HG03457 (cell line): ENCODE measurements around the gene TMC6.

Experiments used
- ATAC-seq: cut with Tn5 transposase; IDR thresholded peaks from one replicate; pipeline ENCODE4 v1.9.1; 2021; ENCODE audit warnings: moderate number of reproducible peaks; ENCODE audit not compliant: unreplicated experiment

TMC6 gene

GRCh38 chr17:78111016-78111726 is 17.4 kb downstream of the TMC6 start:
- no peak for ATAC-seq

DNA sequence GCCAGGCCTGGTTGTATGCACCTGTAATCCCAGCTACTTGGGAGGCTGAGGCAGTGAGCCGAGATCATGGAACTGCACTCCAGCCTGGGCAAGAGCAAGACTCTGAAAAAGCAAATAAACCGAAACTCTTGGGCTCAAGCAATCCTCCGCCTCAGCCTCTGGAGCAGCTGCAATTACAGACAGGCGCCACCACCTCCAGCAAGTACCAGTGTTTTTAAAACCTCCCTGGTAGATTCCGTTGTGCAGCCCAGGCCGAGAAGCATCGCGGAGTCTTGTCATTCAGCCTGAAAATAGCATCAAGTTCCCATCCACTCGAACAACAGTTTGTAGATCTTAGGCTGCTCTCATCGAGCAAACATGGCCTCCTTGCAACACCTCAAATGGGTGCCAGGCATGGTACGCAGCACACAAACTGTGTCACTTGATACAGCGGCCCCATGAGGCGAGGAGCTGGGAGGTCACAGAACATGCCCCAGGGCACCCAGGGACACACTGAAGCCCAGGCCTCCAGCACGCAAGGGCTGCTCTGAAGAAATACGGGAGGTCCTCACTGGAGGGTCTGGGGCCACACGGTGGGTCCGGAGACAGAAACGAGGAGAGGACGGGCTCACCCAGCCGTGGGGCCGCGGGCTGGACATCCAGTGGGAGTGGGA is 18.1 kb downstream of the TMC6 start:
- no peak for ATAC-seq

GRCh38 chr17:78109489-78109761 is 19.1 kb downstream of the TMC6 start:
- ATAC-seq: no peak

DNA sequence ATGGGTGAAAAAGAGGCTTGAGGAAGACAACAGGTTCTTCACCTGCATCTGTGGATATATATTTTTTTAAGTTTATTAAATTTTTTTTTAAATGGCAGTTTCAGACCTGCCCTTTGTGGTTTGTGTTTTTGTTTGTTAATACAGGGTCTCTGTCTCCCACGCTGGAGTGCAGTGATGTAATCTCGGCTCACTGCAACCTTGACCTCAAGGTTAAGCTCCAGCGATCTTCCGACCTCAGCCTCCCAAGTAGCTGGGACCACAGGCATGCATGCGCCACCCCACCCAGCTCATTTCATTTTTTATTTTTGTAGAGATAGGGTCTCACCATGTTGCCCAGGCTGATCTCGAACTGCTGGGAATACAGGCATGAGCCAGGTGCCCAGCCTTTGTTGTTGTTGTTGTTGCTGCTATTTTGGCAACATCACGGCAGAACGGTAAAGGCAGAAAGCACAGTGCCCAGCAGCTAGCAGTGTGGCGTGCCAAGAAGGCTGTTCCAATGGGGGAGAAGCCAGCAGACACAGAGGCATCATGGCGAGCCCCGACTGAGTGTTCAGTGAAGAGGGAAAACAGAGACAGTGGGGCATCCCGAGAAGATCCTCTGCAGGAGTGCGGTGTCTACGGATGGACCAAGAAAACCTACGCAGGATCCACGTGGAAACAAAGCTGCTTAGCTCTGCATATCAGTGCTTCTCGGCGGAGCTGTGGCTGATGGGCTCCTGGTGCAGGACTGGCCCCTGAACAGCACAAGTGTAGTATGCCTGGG is 19.6 kb downstream of the TMC6 start:
- no peak for ATAC-seq

- ATAC-seq: no peak
Observed at GRCh38 chr17:78107976-78108725, 20.4 kb downstream of the TMC6 start.

GRCh38 chr17:78107457-78107856 is 21.1 kb downstream of the TMC6 start:
- no peak for ATAC-seq

DNA sequence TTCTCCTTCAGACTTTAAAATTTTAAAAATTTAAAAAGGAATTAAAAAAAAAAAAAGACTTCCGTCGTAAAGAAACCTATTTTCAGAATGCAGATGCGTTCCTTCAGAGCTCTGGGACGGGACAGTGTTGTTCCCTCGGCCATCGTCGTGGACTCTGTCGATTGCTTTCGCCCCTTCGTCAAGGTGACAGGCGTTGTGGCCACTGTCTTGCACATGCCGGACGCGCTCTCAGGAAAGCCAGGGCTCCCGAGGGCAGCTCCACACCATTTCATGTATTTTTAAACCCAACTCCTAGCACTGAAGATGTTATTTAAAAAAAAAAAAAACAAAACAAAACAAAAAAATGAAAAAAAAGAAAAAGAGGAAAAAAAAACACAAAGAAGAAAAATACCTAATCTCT is 22.3 kb downstream of the TMC6 start:
- ATAC-seq: no peak

DNA sequence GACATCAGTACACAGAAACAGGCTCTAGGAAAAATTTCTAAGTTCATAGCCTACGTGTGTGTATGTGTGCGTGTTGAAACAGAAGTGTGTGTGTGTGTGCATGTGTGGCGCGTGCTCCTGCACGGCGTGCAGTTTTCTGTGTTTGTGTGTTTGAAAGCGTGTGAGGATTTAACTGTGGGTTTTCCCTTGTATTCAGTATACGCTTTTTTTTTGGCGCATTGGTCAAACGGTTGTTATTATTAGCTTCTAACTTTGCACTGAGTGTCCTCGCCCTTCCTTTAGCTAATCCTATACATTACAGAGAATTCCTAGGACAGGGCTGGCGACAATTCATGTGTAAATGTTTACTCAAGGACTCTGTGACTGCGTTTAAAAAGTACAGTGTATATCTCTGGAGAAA is 23.0 kb downstream of the TMC6 start:
- ATAC-seq: no peak

GRCh38 chr17:78105101-78105500 is 23.5 kb downstream of the TMC6 start:
- ATAC-seq: no peak

DNA sequence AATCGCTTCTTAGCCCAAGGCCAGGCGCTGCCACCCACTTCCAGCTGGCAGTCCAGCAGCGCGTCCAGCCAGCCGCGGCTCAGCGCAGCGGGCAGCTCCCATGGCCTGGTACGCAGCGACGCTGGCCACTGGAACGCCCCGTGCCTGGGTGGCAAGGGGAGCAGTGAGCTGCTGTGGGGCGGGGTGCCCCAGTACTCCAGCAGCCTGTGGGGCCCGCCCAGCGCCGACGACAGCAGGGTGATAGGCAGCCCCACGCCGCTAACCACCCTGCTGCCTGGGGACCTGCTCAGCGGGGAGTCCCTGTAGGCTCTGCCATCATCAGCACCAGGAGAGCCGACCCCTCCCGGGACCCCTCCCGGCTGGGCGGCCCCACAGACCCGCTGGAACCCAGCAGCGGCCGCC is 24.0 kb downstream of the TMC6 start:
- no peak for ATAC-seq

DNA sequence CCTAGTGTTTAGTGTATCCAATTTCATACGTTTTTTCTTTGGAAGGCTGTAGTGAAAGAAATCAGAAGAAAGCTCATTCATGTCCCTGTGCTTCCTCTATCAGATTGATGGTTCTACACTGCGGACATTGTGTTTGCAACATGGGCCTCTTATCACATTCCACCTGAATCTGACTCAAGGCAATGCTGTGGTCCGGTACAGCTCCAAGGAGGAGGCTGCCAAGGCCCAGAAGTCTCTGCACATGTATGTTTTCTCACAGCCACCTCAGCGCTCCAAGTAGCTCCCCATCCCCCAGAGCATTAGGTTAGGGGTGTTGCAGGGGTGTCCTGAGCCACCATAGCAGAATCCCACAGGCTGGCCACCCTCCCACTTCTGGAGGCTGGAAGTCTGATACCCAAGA is 25.2 kb downstream of the TMC6 start:
- ATAC-seq: no peak

DNA sequence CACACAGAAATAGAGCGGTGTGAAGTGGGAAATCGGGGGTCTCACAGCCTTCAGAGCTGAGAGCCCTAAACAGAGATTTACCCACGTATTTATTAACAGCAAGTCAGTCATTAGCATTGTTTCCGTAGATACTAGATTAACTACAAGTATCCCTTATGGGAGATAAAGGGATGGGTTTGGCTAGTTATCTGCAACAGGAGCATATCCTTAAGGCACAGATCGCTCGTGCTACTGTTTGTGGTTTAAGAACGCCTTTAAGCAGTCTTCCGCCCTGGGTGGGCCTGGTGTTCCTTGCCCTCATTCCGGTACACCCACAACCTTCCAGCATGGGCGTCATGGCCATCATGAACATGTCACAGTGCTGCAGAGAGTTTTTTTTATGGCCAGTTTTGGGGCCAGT is 27.0 kb downstream of the TMC6 start:
- ATAC-seq: no peak

GRCh38 chr17:78101112-78101511 is 27.4 kb downstream of the TMC6 start:
- no peak for ATAC-seq

GRCh38 chr17:78096093-78096492 is 32.5 kb downstream of the TMC6 start:
- no peak for ATAC-seq

GRCh38 chr17:78095035-78095434 is 33.5 kb downstream of the TMC6 start:
- ATAC-seq: no peak

GRCh38 chr17:78092794-78093324 is 35.7 kb downstream of the TMC6 start:
- ATAC-seq: no peak

DNA sequence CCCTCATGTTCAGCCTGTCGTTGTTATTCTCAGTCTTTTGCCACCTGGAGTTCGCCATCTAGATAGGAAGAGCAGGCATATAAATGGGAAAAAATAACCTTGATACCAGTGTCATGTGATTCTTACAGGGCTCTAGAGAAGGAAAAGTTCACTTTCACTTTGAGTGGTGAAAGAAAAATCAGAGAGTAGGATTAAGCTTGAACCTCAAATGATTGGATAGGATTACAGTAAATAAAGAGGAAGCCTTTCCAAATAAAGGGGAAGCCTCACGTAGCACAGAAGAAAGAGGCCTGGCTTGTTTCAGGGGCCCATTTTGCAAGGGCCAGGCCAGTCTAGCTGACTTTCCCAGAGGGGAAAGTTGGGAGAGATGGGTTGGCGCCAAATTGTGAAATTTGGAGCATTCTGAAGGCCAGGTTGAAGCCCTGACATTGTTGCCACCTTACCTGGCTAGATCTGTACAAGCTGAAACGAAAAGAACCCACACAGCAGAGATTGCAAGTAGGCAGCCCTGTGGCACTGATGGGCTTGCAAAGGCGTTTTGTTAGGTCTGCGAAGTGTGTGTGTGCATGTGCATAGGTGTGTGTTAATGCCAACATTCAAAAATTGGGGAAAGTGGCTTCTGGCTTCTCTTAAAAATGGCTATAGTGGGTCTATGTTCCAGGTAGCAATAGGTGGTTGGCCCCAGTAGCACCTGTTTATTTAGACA is 38.8 kb downstream of the TMC6 start:
- no peak for ATAC-seq

GRCh38 chr17:78088529-78088928 is 40.0 kb downstream of the TMC6 start:
- ATAC-seq: no peak

DNA sequence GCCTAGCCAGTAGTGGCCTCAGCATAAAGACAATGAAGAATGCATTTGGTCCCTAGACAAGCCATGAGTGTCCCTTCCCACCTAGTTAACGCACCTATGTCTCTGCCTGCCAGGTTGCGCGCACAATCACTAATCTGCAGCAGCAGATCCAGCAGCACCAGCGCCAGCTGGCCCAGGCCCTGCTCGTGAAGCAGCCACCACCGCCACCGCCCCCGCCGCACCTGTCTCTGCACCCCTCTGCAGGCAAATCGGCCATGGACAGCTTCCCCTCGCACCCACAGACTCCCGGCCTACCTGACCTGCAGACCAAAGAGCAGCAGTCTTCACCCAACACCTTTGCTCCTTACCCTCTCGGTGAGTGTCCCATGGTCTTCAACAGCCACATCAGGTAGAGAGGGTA is 41.8 kb downstream of the TMC6 start:
- ATAC-seq: no peak

GRCh38 chr17:78082988-78083387 is 45.6 kb downstream of the TMC6 start:
- no peak for ATAC-seq
